Uterus (tissue), 4 donors: ENCODE measurements around the gene GLRX. TPM values are rescaled to one million over a fixed set of nuclear protein-coding genes. Genes with fewer than 3 reads are reported as not detected.

Experiments used
- DNase-seq, 2 donors: peaks; one replicate each; pipeline ENCODE4 v3.0.0-alpha.2; 2019 to 2020
- H3K27ac ChIP-seq, 2 donors: fragments of 200-600 bp; sonication (generic); 1 replicate in 1 of 2; 2 replicates in 1 of 2; pipeline ENCODE4 v1.5.1; 2016 to 2018
- H3K27me3 ChIP-seq, 2 donors: fragments of 200-600 bp; sonication (generic); one replicate each; pipeline ENCODE4 v1.5.1; 2018 to 2019; ENCODE audit warnings: control low read depth in 1 of 2
- H3K36me3 ChIP-seq, 2 donors: fragments of 200-600 bp; sonication (generic); one replicate each; pipeline ENCODE4 v1.5.1; 2019; ENCODE audit warnings: control low read depth in 1 of 2
- H3K4me1 ChIP-seq, 2 donors: fragments of 200-600 bp; sonication (generic); one replicate each; pipeline ENCODE4 v1.5.1; 2018 to 2019; ENCODE audit warnings: control low read depth in 1 of 2
- H3K4me3 ChIP-seq, 2 donors: fragments of 200-600 bp; sonication (generic); 1 replicate in 1 of 2; 2 replicates in 1 of 2; pipeline ENCODE4 v1.5.1; 2018 to 2019; ENCODE audit warnings: mild to moderate bottlenecking in 1 of 2
- H3K9me3 ChIP-seq, 2 donors: fragments of 200-600 bp; sonication (generic); one replicate each; pipeline ENCODE4 v1.5.1; 2019; ENCODE audit warnings: control low read depth in 1 of 2
- CTCF ChIP-seq, 4 experiments: fragments of 200-600 bp in 2 of 4; fragments of 450-650 bp in 2 of 4; sonication (generic) in 2 of 4; IDR thresholded peaks; one replicate each; pipeline ENCODE4 v1.5.1; 2016 to 2019; ENCODE audit warnings: antibody characterized with exemption in 4 of 4, mild to moderate bottlenecking in 2 of 4, moderate library complexity in 1 of 4
- POLR2A ChIP-seq, 2 donors: fragments of 450-650 bp; IDR thresholded peaks; one replicate each; pipeline ENCODE4 v1.6.1; 2016; ENCODE audit warnings: antibody characterized with exemption in 2 of 2, mild to moderate bottlenecking in 1 of 2, moderate library complexity in 1 of 2
- intact Hi-C: fragments of 100-400 bp; cut with DNase I; formaldehyde crosslinking; loops from one replicate; pipeline ENCODE4 v1.15.1; 2023; ENCODE audit warnings: low total_unique reads
- total RNA-seq, 4 donors: library from RNA; depleted of rRNA in 3 of 4; stranded (reverse); fragments of >200 nt in 3 of 4; gene quantifications; one replicate each; pipeline versions ENCODE4 v1.1.0 to v1.2.4, GENCODE V29; 2014 to 2023
- donor health status: DM: yes; HTN: yes; CAD: no.

The GLRX gene
- total RNA-seq, 4 donors from 2014 or later = 13.0 to 98.8 (median 15.5) TPM

GRCh38 chr5:95810305-95811125, 12.0 kb downstream of the GLRX start:
- H3K27me3 ChIP-seq = no peaks in the 10 kb centered on the region
- H3K4me3 ChIP-seq = no peak overlapping the region
- TF ChIP-seq POLR2A (IDR thresholded peaks at IDR 0.05) (no peak), CTCF (IDR thresholded peaks at IDR 0.05) (no peak)
- no peaks in the 10 kb centered on the region for H3K9me3 ChIP-seq
- H3K27ac ChIP-seq = peak overlapping the region in 1 of 2 donors; percentile 45
- H3K36me3 ChIP-seq = no peaks in the 10 kb centered on the region
- DNase-seq = no peak
- peaks cover 0 to 5% of the 10 kb centered on the region in 2 donors for H3K4me1 ChIP-seq
- intact Hi-C loops = no loop called here

- Histone ChIP-seq H3K27ac (peak overlapping the region; percentile 45 to 69), H3K9me3 (no peaks in the 10 kb centered on the region), H3K4me3 (no peak overlapping the region), H3K4me1 (peaks cover 0 to 5% of the 10 kb centered on the region in 2 donors), H3K36me3 (no peaks in the 10 kb centered on the region), H3K27me3 (no peaks in the 10 kb centered on the region)
- peak in 1 of 2 donors; percentile 37 for DNase-seq
- intact Hi-C loops = no loop called here
- TF ChIP-seq CTCF (IDR thresholded peaks at IDR 0.05) (no peak), POLR2A (IDR thresholded peaks at IDR 0.05) (no peak)
Observed at GRCh38 chr5:95809414-95809960, 13.0 kb downstream of the GLRX start.

DNA sequence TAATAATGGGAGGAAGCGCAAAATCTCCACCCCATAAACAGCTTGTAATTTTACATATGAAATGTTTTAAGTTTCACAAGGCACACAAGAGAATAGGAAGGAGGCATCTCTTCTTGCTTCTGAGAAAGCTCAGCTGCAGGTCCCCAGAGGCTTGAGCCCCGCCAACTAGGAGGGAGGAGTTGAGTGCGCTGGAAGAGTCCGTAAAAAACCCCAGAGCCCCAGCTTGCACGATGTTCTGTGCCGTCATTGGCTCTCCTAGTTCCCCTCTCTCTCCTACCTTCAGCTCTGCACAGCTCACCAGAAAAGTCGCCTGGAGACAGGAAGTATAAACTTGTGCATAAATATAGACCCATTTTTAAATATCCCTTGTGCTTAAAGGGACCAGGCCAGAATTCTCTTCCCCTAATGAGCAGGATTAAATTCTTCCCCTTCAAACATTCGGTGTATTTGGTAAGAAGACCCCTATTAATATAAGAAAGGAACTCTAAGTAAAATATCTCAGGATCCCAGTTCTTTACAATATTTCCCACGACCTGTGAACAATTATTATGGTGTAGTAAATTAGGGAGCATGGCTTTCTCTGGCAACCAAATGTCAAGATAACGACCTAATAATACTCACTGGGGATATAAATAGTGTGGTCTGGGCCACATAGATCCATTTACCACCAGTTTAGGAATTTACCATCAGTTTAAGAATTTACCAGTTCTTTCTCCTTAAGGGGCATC, 13.7 kb downstream of the GLRX start:
- Histone ChIP-seq H3K36me3 (no peaks in the 10 kb centered on the region), H3K9me3 (no peaks in the 10 kb centered on the region), H3K4me3 (no peak overlapping the region), H3K27ac (peak overlapping the region; percentile 45 to 69), H3K4me1 (peaks cover 0 to 5% of the 10 kb centered on the region in 2 donors), H3K27me3 (no peaks in the 10 kb centered on the region)
- intact Hi-C loops = no loop called here
- no peak for TF ChIP-seq POLR2A (IDR thresholded peaks at IDR 0.05)
- TF ChIP-seq CTCF (IDR thresholded peaks at IDR 0.05) = no peak
- DNase-seq = peak; percentile 80 to 82

DNA sequence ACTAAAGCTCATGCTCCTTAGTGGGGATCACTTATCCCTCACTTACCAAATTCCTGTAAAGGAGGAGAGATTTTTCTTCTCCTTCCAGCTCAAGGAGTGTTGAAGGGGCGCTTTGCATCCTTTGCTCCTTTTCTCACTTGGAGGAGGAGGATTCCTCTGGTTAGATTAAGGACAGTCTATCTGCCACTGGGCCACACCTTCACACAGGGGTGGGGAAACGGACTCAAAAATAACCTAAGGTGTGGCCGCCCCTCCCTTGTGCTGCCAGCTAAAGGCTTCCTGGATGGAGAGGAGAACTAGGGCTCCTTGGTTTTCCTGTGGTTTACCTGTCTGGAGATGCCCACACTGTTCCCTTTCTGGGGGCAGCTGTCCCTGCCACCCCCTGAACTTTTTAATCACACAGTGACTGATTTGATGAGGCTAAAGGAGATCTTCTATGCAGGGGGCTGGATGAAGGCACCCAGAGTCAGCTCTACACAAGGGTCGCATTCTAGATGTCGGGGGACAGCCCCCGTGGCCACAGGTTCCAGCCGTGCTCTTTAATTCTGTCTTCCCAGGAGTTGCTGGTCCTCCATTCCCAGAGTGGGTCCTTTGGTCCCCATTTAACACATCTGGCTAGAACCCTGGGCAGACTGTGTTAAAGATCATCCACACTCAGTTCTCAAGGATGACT, 14.4 kb downstream of the GLRX start:
- H3K27ac ChIP-seq = peak overlapping the region; percentile 45 to 69
- no peak for TF ChIP-seq POLR2A (IDR thresholded peaks at IDR 0.05)
- TF ChIP-seq CTCF (IDR thresholded peaks at IDR 0.05) = no peak
- no peak for DNase-seq
- intact Hi-C loops = no loop called here
- no peak overlapping the region for H3K4me3 ChIP-seq
- no peaks in the 10 kb centered on the region for H3K9me3 ChIP-seq
- no peaks in the 10 kb centered on the region for H3K36me3 ChIP-seq
- peaks cover 0 to 5% of the 10 kb centered on the region in 2 donors for H3K4me1 ChIP-seq
- no peaks in the 10 kb centered on the region for H3K27me3 ChIP-seq
